GM19452 (cell line): Measurements from ENCODE around the gene RAMP1.

Source experiments
- ATAC-seq: cut with Tn5 transposase; IDR thresholded peaks from one replicate; pipeline ENCODE4 v1.9.1; 2021; ENCODE audit not compliant: unreplicated experiment

The RAMP1 gene

GRCh38 chr2:237913193-237913917 lies 53.9 kb downstream of the RAMP1 start:
- no peak for ATAC-seq

GRCh38 chr2:237915576-237915975 lies 56.2 kb downstream of the RAMP1 start:
- ATAC-seq = no peak

- ATAC-seq = no peak
Observed at GRCh38 chr2:237916296-237916695, 56.9 kb downstream of the RAMP1 start.

GRCh38 chr2:237917696-237918374 lies 58.4 kb downstream of the RAMP1 start:
- ATAC-seq = no peak

GRCh38 chr2:237919593-237919992 lies 60.2 kb downstream of the RAMP1 start:
- ATAC-seq = no peak

- no peak for ATAC-seq
Observed at GRCh38 chr2:237920673-237921072, 61.2 kb downstream of the RAMP1 start.

- no peak for ATAC-seq
Observed at GRCh38 chr2:237921967-237922492, 62.6 kb downstream of the RAMP1 start.

GRCh38 chr2:237922641-237923361 lies 63.4 kb downstream of the RAMP1 start:
- no peak for ATAC-seq

- ATAC-seq = peak; percentile 82
Observed at GRCh38 chr2:237923481-237924163, 64.2 kb downstream of the RAMP1 start.

GRCh38 chr2:237924164-237924534 lies 64.7 kb downstream of the RAMP1 start:
- no peak for ATAC-seq

GRCh38 chr2:237927135-237927534 lies 67.7 kb downstream of the RAMP1 start:
- no peak for ATAC-seq

- no peak for ATAC-seq
Observed at GRCh38 chr2:237927986-237928385, 68.6 kb downstream of the RAMP1 start.

- no peak for ATAC-seq
Observed at GRCh38 chr2:237929979-237930378, 70.6 kb downstream of the RAMP1 start.

GRCh38 chr2:237931205-237931721 lies 71.8 kb downstream of the RAMP1 start:
- ATAC-seq = no peak

- no peak for ATAC-seq
Observed at GRCh38 chr2:237932731-237933131, 73.3 kb downstream of the RAMP1 start.

- no peak for ATAC-seq
Observed at GRCh38 chr2:237934186-237934585, 74.8 kb downstream of the RAMP1 start.

GRCh38 chr2:237935740-237936452 lies 76.5 kb downstream of the RAMP1 start:
- no peak for ATAC-seq

- ATAC-seq = no peak
Observed at GRCh38 chr2:237939251-237939650, 79.8 kb downstream of the RAMP1 start.

- no peak for ATAC-seq
Observed at GRCh38 chr2:237940828-237941227, 81.4 kb downstream of the RAMP1 start.

GRCh38 chr2:237941239-237941638 lies 81.8 kb downstream of the RAMP1 start:
- ATAC-seq = no peak
